ENCODE results near the gene TTYH3. TPM values are rescaled to one million over a fixed set of nuclear protein-coding genes. Genes with fewer than 3 reads are reported as not detected.
A peak's percentile ranks its signal among the peaks of the same experiment; 100 is the strongest.

TTYH3 gene
- total RNA-seq, 1 donor from 2014 or later, result 48.3 TPM

GRCh38 chr7:2614631-2615330 is 17.0 kb upstream of the TTYH3 start:
- DNase-seq (ENCODE audit: low read depth, low spot score), result no peak

- no peak for DNase-seq (ENCODE audit: low read depth, low spot score)
Measured at GRCh38 chr7:2616387-2617324, 15.1 kb upstream of the TTYH3 start.

DNA sequence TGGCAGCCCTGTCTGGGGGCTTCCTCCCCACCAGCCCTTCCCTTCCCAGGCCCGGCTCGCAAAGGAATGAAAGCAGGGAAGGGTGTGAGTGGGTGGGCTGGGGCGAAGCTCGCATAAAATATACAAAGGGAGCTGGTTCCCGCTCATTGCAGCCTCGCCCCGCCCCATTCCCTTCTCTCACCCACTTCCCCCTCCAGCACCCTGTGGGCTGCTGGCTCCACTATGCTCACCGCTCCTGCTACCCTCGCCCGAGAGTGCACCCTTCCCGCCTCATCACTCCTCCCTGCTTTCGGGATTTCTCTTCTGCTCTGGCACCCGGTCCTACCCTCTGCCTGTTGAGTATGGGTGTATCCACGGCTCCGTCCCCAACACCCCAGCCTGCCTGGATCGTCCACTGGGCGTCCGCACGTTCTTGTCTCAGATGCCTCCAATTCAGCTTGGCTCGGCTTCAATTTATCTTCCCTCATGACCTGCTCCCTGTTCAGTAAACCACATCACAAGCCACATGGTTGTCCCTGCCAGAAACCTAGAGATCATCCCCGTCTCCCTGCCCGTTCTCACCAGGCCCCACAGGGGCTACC is 14.4 kb upstream of the TTYH3 start:
- DNase-seq (ENCODE audit: low read depth, low spot score), result no peak

DNA sequence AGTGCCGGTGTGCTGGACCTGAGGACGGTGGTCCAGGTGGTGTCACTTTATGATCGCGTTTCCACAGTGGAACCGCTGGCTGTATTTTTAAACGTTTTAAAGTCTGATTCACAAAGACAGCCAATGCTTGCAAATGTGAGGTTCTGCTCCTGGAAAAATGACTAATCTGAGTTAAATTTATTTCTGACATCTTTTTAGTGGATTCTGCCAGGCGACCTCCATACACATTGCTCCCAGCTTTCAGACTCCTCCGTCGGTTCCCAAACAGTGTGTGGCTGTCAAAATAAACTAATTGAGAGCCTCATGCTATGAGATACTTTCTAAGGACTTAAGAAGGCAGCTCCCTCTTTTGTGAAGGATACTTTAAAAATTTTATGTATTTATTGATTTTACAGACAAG is 12.7 kb upstream of the TTYH3 start:
- no peak for DNase-seq (ENCODE audit: low read depth, low spot score)

- DNase-seq (ENCODE audit: low read depth, low spot score), result no peak
Measured at GRCh38 chr7:2621061-2621828, 10.5 kb upstream of the TTYH3 start.

DNA sequence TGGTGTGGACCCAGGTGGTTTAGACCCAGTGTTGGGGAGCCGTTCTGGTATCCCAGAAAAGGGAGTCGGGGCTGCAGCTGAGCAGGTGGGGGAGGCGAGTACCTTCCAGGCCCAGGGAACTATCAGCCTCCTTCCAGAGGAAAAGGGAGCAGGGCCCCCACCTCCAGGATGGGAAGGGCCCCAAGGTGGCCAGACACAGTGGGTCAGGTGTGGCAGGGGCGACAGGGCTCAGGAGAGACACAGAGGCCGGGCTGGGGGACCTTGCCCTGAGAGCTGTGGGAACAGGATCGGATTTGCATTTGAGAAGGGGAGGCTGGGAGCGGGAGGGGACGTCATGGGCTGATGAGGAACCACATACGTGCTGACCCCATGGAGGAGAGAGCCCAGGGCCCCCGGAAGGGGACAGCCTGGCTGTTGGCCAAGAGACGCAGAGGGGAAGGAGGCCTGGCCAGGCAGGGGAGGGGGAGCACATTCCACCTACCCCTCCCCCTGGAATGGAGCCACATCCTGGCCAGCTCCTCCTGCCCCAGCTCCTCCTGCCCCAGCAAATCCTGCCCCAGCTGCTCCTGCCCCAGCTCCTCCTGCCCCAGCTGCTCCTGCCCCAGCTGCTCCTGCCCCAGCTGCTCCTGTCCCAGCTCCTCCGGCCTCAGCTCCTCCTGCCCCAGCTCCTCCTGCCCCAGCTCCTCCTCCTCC is 9.7 kb upstream of the TTYH3 start:
- no peak for DNase-seq (ENCODE audit: low read depth, low spot score)

DNA sequence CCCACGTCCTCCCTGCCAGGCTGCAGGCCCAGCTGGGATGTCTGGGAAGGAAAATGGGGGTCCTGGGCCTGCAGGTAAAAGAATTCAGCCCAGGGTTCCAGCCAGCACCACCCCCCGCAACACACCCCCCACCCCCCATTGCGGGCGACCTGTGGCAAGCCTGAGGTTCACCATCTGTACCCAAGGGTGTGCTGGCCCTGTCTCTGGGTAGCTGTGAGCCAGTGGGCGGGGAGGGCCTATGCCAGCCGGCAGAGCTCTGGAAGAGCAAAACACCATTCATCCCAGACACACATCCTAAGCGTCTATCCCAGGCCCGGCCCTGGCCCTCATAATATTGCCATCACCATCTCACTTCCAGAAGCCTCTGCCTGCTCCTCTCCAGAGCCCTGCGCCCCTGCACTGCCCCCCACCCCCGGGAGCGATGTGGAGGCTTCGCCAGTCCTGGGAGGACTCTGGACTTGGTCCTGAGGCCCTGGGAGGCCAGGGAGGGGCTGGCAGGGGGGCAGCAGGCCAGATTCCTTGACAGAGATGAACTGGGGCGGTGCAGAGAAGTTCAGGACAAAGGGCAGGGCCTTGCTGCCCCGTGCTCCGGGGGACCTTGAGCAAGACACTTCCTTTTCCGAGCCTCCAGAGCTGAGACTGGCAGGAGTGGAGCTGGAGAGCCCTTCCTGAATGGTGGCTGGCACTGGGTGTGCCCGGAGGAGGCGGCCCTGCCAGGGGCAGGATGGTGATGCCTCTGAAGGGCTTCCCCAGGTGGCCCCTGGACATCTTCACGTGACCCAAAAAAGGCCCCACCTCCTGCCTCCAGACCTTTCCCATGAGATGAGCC is 8.7 kb upstream of the TTYH3 start:
- no peak for DNase-seq (ENCODE audit: low read depth, low spot score)

- DNase-seq (ENCODE audit: low read depth, low spot score), result no peak
Measured at GRCh38 chr7:2623698-2624014, 8.1 kb upstream of the TTYH3 start.

DNA sequence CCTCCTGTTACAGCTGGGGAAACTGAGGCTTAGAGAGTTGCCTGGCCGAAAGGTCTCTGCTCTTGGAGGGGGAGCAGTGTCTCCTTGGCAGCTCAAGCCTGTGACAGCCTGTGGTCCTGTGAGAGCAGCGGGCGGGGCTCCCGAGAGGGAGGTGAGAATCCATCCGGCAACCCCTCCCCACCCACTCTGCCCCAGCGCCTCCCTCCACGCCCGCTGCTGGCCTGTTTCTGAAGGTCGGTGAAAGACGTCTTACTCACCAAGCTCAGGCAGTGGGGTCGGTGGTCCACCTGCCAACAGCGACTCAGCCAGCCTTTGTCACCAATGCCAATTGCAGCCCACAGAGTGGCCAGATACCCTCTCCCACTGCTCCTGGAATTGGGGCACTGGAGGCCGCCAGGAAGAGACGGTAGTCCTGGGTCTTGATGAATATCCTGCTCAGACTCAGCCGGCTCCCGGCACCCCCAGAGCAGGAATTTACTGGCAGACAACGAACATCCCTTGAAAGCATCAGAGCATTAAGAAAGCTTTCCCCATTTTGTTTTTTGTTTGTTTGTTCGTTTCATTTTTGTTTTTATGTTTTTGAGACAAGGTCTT is 7.4 kb upstream of the TTYH3 start:
- no peak for DNase-seq (ENCODE audit: low read depth, low spot score)

- DNase-seq (ENCODE audit: low read depth, low spot score), result peak; percentile 86
Measured at GRCh38 chr7:2626498-2627117, 5.2 kb upstream of the TTYH3 start.

DNA sequence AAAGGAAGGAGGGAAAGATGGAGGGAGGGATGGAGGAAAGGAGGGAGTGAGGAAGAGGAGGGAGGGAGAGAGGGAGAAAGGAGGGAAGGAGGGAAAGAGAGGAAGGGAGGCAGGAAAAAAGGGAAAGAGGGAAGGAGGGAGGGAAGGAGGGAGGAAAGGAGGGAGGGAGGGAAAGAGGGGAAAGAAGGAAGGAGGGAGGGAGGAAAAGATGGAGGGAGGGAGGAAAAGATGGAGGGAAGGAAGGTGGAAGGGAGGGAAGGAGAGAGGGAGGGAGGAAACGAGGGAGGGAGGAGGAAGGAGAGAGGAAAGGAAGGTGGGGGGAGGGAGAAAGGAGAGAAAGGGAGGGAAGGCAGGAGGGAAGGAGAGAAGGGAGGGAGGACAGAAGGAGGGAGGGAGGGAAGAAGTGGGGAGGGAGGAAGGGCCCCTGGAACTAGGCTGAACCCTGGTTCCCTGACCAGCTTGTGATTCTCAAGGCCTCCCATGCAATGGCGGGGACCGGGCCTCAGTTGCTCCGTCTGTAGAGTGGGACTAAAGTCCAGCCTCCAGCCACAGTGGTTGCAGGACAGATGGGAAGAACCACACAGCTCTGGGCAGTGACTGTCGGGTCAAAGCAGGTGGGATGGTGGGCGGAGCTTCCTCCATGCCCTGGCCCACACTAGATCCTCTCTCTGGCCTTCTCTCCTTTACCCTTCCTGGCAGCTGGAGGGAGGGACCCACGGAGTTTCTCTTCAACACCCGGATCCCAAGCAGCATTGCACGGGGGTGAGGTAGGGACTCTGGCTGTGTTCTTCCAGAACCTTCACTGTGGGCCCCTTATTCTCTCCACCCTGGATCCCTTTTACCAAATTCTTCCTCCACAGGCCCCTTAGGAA is 4.3 kb upstream of the TTYH3 start:
- DNase-seq (ENCODE audit: low read depth, low spot score), result no peak

DNA sequence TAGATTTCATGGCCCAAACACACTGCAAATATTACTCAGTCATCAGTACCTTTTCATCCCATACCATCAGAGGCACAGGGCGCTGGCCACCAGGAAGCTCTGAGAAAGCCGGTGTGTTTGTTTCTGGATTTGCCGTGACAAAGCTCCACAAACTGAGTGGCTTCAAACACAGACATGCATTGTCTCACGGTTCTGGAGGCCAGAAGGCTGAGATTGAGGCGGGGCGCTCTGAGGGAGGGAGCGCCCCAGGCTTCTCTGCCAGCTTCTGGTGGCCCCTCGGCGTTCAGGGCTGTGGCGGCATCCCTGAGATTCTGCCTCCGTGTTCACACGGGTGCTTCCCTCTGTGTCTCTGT is 3.7 kb upstream of the TTYH3 start:
- no peak for DNase-seq (ENCODE audit: low read depth, low spot score)

GRCh38 chr7:2628891-2629290 is 2.9 kb upstream of the TTYH3 start:
- no peak for DNase-seq (ENCODE audit: low read depth, low spot score)

DNA sequence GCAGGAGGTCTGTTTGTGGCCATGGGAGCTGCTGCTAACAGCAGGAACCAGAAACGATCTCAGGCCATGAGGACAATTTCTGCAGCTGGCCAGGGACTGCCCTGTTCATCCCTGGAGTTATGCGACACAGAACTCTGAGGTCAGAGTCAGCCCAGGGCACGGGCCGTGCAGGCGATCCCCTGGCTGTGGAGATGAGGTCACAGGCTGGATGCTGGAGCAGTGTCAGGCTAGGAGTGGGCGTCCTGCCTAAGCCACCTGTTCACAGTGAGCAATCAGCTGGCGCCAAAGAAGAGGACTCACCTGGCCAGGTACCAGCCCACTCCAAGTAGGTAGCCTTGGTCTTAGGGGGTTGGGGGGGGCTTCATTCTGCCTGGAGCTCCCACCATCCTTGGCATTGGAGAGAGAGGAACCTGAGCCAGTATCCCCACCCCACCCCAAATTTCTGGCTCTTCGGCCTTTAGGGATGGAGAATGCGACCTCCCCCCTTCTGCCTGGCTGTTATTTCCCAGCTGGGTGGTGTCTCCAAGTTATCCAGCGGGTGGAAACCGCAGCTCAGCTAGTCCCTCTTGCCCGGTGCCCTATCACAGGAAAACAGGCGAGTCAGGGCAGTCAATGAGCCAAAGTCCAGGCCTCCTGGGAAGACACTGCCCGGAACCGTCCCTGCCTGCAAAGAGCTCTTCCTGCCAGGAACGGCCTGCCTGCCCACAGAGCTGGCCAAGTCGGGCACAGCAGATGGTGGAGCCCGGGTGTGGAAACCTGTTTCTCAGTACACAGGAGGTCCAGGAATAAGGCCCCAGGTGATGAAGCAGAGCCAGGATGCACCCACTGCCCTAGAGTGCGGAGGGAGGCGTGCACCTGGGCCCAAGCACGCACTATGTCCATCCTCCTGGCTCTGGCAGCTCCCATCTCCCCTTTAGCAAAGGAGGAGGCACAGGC is 1.8 kb upstream of the TTYH3 start:
- DNase-seq (ENCODE audit: low read depth, low spot score), result no peak

DNA sequence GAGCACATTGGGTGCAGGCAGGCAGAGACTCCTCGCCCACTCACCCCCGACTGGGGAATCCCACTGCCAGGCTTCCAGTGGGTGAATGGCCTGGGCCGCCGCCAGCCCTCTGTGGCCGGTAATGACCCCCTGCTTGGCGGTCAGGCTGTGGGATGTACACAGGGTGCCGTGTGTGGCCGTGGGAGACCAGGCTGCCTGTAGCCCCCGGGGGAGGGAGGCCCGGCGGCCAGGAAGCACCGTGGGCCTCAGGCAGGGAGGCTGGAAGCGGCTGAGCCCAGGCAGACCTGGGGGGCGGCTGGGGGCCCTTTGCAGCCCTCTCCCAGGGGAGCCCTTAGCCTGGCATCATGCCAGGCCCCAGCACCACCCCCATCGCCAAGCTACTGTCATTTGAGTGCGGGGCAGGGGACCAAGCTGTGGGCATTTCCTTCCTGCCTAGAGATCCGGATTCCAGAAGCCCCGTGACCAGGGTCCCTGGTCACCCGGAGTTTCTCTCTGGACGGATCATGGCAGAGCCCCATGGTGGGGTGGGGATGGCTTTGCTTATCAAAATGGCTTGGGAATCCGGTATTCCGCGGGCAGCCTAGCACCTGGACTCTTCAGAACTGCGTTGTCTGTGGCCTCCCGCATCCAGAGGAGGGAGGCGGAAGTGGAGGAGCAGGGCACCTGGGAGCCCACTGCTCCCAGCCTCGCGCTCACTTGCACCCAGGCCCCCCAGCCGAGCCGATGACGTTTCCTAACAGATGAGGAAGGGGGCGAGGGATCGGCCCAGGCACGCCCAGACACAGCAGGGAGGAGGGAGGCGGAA is 1.1 kb downstream of the TTYH3 start:
- DNase-seq (ENCODE audit: low read depth, low spot score), result no peak

DNA sequence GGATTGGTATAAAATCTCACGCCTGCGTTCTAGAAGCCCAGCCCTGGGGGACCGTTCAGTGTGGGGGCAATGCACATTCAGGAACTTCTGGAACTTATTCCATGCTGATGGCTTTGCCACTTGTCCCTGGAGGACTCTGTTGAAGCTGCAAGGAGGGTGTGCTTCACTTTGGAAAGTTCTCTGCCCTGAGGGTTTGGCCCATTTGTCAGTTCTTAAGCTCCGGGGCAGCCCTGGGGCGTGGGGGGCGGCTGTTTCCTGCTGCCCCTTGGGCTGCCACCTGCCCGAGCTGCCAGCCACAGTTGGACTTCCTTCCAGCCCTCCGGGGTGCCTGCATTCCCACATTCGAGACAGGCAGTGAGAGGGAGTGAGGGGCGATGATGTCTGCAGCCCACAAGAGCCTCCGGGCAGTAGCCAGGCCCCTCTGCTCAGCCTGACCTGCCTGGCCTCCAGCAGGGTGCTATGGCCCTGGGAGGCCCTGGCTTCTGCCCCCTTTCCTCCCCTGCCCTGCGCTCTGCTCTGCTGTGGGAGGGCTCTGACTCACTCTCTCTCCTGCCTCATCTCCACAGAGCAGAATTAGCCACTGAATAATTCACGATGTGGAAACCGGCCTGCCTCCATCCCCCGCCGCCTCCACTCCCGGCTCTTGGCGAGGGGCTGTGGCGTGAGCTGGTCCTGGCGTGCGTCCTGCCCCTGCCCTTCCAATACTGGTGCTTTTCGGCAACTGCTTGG is 1.9 kb downstream of the TTYH3 start:
- no peak for DNase-seq (ENCODE audit: low read depth, low spot score)
